ENCODE results near the gene RNF44. TPM values are rescaled to one million over a fixed set of nuclear protein-coding genes. Genes with fewer than 3 reads are reported as not detected.

Gene RNF44
- total RNA-seq, 1 experiment from 2014 or later: 19.2 TPM

- H3K27ac ChIP-seq (ENCODE audit: low read length): peak overlapping the region; percentile 74
- peak overlapping the region; percentile 93 for H3K4me3 ChIP-seq (ENCODE audit: low read length)
- peaks cover 46% of the 10 kb centered on the region for H3K79me2 ChIP-seq (ENCODE audit: low read length)
- H3K4me2 ChIP-seq (ENCODE audit: low read length): peak overlapping the region; percentile 96
- H3K4me1 ChIP-seq (ENCODE audit: insufficient read depth, low read length): peaks cover 48% of the 10 kb centered on the region
- H3K27me3 ChIP-seq (ENCODE audit: low read length): no peaks in the 10 kb centered on the region
- intact Hi-C loops (cut with micrococcal nuclease): loop anchor here (1.0 kb wide), 5 partner anchors 33 to 149 kb away; partner anchors contain the start of genes CLTB, FAF2, HIGD2A and NOP16
- no TSS peak for BruUV-seq (replicated peaks)
- H3F3A ChIP-seq (ENCODE audit: low read length, unreplicated experiment): no peaks in the 10 kb centered on the region
- H3K9ac ChIP-seq (ENCODE audit: low read length): peak overlapping the region; percentile 97
- H4K20me1 ChIP-seq (ENCODE audit: low read length): peaks cover 13% of the 10 kb centered on the region
- TF ChIP-seq EZH2phosphoT487 (IDR thresholded peaks at IDR 0.05; ENCODE audit: borderline replicate concordance, low read length) (no peak), EZH2 (IDR thresholded peaks at IDR 0.05; ENCODE audit: low read length, unreplicated experiment) (no peak), CTCF (conservative IDR thresholded peaks at IDR 0.05; ENCODE audit: low read depth, low read length) (no peak)
- H3K36me3 ChIP-seq (ENCODE audit: low read depth, low read length): no peaks in the 10 kb centered on the region; the same call in 1 of the 2 replicates
- H3K9me2 ChIP-seq (replicated peaks; ENCODE audit: low read length): no peaks in the 10 kb centered on the region
- H2AFZ ChIP-seq (ENCODE audit: low read length): peak overlapping the region; percentile 96
- ChIA-PET POLR2A (ENCODE audit: unreplicated experiment) (interaction anchor here (0.5 to 1.5 kb wide), 5 partner anchors 32 to 1666 kb away, joined by 3 to 9 read pairs (median 3); partner anchors contain the start of genes FAF2 and HNRNPAB), CTCF (interaction anchor here (0.5 to 3.2 kb wide), 6 partner anchors 33 to 120 kb away, joined by 3 to 15 read pairs (median 8); partner anchors contain the start of gene TSPAN17)
- ATAC-seq: peak; percentile 75
- peak; percentile 99 for DNase-seq
- H3K9me3 ChIP-seq (ENCODE audit: low read length): no peaks in the 10 kb centered on the region
Measured at GRCh38 chr5:176537554-176538229, 490 bp upstream of the RNF44 start.

GRCh38 chr5:176536132-176536901 lies 885 bp downstream of the RNF44 start:
- peak overlapping the region; percentile 93 for H3K4me3 ChIP-seq (ENCODE audit: low read length)
- H3K4me1 ChIP-seq (ENCODE audit: insufficient read depth, low read length): peaks cover 35% of the 10 kb centered on the region
- H2AFZ ChIP-seq (ENCODE audit: low read length): peak overlapping the region; percentile 76
- peaks cover 13% of the 10 kb centered on the region for H4K20me1 ChIP-seq (ENCODE audit: low read length)
- H3F3A ChIP-seq (ENCODE audit: low read length, unreplicated experiment): no peaks in the 10 kb centered on the region
- peak; percentile 28 for ATAC-seq
- peak overlapping the region; percentile 74 for H3K27ac ChIP-seq (ENCODE audit: low read length)
- peak; percentile 66 for DNase-seq
- H3K9me3 ChIP-seq (ENCODE audit: low read length): no peaks in the 10 kb centered on the region
- no peaks in the 10 kb centered on the region for H3K9me2 ChIP-seq (replicated peaks; ENCODE audit: low read length)
- H3K9ac ChIP-seq (ENCODE audit: low read length): peak overlapping the region; percentile 97
- H3K27me3 ChIP-seq (ENCODE audit: low read length): no peaks in the 10 kb centered on the region
- TF ChIP-seq EZH2phosphoT487 (IDR thresholded peaks at IDR 0.05; ENCODE audit: borderline replicate concordance, low read length) (no peak), EZH2 (IDR thresholded peaks at IDR 0.05; ENCODE audit: low read length, unreplicated experiment) (no peak), CTCF (conservative IDR thresholded peaks at IDR 0.05; ENCODE audit: low read depth, low read length) (no peak)
- peak overlapping the region; percentile 96 for H3K4me2 ChIP-seq (ENCODE audit: low read length)
- ChIA-PET CTCF (interaction anchor here (0.7 to 3.2 kb wide), 2 partner anchors 89 to 919 kb away, joined by 5 to 13 read pairs; no protein-coding TSS in a partner anchor), POLR2A (ENCODE audit: unreplicated experiment) (interaction anchor here (1.5 kb wide), 1 partner anchor 88 kb away, joined by 9 read pairs; the partner anchor contains the start of gene FAF2)
- H3K79me2 ChIP-seq (ENCODE audit: low read length): peaks cover 43% of the 10 kb centered on the region
- intact Hi-C loops (cut with micrococcal nuclease): no loop called here
- H3K36me3 ChIP-seq (ENCODE audit: low read depth, low read length): peaks cover 6% of the 10 kb centered on the region; the same call in 1 of the 2 replicates
- TSS peak; percentile 28 for BruUV-seq (replicated peaks)

Data from PC-3 (cell line).